NCI-H1417 treated with DMSO at 0.1 percent for 48 hours (cell line): ENCODE results near the gene ARHGAP24.
"Not testable (repeated sequence)": the region's sequence is repeated elsewhere in the genome, so short reads cannot be mapped to it uniquely, and the experiment has no call there.

Experiments used
- DNase-seq: peaks from one replicate; lab custom pipeline; 2025; lab: John Stamatoyannopoulos, UW

The ARHGAP24 gene

DNA sequence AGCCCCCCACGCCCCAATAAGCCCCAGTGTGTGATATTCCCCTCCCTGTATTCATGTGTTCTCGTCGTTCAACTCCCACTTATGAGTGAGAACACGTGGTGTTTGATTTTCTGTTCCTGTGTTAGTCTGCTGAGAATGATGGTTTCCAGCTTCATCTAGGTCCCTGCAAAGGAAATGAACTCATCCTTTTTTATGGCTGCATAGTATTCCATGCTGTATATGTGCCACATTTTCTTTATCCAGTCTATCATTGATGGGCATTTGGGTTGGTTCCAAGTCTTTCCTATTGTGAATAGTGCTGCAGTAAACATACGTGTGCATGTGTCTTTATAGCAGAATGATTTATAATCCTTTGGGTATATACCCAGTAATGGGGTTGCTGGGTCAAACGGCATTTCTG is 440.6 kb downstream of the ARHGAP24 start:
- DNase-seq = not testable (repeated sequence)

DNA sequence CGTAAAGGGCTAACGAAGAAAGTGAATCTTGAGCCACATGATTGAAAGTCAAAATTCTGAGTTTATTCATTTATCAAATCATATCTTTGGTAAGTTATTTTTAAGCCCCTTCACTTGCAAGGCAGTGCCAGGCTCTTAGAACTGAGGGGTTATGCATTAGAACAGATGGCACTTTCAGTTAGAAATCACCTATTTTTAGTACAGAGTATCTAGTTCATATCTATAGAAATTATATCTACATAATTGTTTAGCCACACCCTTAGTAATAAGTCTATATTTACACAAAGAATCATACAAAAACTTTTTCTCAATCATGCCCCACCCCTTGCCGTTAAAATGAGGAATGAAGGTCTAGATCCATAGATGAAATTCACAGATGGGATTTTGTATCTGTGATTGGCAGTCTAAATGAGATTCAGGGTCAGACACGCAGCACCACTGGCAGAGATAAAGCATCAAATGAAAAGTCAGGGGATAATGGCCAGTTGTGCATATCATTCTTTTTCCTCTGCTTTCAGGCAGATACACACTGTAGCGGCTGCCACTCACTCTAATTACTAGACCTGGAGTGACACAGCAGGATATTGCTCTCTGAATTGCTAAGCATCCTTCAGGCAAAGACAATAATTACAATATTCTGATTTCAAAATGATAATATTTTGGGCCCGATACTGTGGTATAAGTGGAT is 444.4 kb downstream of the ARHGAP24 start:
- peak; percentile 50 for DNase-seq

DNA sequence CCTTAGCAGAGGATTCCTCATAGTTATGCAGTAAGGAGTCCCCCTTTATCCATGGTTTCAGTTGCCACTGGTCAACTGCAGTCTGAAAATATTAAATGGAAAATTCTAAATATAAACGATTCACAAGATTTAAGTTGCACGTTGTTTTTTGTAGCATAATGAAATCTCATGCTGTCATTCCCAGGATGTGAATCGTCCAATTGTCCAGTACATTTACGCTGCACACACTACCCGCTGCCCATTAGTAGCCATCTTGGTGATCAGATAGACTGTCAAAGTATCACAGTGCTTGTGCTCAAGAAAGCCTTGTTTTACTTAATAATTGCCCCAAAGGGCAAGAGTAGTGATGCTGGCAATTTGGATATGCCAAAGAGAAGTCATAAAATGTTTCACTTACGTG is 450.1 kb downstream of the ARHGAP24 start:
- DNase-seq = no peak

DNA sequence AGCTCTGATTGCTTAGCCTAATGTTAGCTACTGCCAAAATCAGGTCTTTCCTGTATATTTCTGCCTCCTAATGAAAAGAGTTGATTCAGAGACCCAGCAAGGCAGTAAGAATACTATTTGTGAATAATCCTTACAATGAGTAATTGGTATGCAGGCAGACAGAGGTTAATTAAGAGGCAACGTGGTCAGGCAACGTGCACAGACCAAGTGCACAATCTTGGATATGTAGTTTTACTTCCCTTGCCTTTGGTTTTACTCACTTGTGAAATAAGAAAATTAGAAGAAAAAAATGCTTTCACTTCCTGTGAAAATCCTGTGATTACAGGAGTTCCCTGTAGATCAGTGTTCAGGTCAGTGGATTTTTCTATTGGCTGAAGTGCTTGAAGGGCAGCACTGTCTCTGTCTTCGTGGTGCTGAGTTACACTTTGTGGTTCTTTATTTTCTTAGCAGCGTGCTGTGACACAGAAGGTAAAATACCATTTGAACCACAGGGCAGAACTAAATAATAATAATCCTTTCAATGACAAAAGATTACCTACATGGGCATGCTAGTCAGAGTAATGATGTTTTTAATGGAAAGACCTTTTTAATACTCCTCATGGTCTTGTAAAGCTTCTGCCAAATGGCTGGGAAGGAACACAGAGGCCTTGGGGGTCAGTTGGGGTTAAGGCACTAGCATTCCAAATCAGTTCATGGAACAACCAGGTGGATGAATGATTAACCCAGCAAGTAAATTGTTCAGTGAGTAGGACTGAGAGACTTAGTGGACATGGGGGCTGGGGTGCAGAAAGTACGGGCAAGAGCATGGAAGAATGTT is 454.0 kb downstream of the ARHGAP24 start:
- DNase-seq = no peak

DNA sequence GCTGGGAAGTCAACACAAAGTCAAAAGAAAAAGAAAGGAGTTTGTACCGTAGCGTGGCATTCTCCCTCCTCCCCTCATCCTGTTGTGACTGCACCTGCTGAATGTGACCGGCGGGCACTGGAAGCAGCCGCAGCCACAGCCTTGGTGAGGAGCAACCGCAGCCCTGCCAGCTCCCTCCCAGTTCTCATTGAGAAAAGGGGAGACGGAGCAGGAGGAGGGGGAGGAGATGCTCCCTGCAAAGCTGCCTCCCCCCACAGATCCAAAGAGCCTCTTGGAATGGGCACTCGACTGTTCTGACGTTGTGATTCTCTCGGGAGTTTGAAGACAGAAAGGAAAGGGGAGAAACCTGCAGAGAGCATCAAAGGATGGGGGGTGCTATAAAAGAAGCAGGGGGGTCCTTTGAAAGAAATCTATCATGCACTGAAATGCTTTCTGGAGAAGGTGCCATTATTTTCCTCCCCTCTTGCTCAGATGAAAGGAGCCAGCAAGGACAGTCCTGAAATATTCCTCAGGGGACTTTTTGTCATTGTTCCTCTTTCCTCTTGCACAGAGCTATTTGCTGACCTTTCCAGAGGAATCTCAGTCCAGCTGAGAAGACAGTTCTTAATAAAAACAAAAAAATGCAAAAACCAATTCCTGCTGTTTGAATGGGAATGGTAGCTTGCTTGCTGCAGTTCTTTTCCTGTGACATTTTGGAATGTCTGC is 455.2 kb downstream of the ARHGAP24 start:
- DNase-seq = no peak

DNA sequence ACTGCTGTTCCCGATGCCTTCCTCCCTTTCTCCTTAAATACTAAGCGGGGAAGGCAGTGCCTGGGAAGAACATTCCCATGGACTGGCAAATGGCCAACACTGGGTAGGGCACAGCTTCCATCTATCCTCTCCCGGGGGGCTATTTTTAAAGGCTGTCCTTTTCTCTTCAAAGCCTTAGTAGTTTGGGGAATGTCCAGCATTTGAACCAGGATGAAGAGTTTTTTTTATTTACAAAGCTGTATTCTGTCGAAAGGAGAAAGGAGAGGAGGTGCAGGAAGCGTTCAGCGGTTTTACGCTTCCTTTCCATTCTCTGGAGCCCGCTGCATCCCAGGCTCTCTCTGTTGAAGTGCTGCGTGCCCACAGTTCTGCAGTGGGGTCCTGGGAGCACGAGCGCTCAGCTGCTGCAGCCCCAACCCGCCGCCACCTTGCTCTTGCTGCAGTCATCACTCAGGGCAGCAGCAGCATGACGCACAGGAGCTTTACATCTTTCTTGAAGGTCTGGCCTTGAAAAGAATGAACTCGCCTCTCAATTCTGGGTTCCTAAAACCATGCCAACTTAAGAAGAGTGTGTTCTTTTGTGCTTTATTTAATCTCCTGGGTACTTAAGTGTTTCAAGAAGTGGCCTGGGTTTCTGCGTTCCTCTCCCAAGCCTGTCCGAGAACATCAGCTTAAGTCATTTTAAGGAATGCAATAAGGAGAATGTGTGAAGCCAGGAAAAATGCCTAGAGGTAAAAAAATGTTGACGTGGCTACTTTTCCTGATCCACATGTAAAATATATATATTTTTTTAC is 457.7 kb downstream of the ARHGAP24 start:
- DNase-seq = no peak

DNA sequence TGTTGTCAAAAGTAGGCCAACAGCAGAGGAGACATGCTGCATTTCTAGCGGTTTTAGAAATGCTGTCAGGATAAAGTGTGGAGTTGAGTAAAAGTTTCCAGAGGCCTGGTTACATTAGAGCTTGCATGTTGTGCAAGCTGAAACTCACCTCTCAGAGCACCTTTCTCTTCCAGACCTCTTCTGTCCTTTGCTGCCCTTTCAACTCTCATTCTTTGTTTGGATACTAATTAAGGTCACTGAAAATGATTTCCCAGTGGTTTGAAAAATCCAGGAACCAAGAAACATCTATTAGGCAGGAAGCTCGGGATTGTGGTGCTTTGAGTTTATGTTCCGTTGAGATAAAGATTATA is 458.3 kb downstream of the ARHGAP24 start:
- DNase-seq = no peak

DNA sequence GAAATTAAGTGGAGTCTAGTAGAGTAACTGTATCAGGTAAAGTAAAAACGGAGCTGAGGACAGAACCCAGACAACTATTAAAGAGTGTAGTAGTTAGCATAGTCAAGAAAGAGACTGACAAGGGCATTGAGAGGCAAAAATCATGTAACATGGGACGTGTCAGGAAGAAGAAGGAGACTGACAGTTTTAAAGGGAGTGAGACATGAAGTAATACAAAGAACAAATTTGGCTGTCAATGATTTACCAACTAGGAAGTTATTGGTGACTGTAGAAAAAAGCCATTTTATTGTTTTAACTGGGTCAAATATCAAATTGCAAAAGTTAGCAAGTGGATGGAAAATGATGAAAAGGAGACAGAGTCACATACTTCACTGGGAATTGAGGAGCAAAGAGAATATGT is 462.6 kb downstream of the ARHGAP24 start:
- no peak for DNase-seq

DNA sequence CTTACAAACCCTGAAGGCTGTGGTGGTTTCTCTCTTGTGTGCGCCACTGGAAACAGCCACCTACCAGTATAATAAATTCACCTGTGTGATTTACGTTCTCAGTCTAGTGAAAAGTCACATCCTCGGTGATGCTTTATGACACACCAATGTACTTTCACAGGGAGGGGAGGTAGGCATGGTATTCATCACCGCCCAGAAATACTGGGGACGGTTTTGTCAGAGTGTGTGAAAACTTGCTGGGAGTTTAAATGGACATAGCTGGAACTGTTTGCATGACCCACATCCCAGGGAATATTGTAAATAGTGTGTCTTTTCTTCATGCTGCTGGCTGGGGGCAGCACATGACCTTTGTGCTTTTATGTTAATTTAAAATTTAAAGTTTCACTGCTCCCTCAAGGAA is 463.1 kb downstream of the ARHGAP24 start:
- no peak for DNase-seq

DNA sequence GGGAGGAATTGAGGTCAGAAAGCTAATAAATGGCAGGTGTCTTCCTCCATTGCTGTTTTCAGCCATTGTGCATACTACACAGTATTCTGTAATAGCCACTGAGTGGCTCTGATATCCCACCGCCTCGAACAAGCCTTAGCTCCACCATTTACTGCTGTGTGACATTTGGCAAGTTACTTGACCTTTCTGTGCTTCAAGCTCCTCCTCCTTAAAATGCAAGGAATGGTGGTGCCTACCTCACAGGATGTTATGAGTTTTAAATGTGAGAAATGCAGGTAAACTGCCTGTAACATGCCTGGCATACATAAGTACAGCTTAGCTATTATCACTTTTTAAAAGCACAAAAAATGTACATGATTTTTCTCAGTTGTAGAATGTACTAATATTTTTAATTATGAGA is 464.0 kb downstream of the ARHGAP24 start:
- DNase-seq = no peak

DNA sequence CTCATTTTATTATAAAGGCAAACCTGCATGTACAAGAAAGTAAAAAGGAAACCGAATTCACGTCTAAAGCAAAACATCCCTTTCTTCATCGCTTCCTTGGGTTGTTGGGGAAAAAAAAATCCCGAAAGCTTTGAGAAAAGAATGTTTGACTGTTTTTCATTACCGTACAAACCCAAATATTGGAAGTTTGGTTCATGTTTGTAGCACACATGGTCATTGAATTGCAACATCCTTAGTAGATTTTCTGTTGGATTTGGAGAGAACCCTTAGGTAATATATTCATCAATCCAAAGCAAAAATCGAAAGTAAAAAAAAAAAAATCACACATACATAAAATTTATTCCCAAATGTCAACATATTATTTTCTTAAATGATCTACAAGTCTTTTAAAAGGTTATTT is 464.6 kb downstream of the ARHGAP24 start:
- DNase-seq = no peak

DNA sequence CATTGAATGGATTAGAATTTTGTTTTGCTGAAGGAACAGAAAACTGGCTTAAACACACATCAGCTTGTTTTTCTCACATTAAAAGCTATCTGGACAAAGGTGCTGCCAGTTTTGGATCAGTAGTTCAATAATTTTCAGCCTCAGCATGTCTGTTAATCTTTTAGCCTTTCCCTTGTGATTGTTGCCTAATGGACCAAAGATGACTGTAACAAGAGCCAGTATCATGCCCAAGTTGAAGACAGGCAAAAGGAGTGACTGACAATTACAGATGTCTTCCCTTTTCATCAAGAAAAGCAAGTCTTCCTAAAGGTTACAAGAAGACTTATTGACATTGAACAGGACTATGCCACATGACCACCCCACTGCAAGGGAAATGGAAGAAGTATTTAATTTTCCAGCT is 465.2 kb downstream of the ARHGAP24 start:
- DNase-seq = no peak

DNA sequence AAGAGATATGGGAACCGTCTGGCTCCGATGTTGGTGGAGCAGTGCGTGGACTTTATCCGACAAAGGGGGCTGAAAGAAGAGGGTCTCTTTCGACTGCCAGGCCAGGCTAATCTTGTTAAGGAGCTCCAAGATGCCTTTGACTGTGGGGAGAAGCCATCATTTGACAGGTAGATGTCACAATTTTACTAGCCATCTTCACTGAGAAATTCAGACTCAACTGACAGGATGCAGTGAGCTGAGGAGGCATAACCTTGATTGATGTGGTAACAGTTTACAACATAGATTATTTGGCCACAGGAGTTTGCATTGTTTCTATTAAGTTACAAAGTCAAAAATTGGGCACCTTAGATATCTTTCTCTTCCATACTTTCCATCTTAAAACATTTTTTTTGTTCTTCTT is 467.2 kb downstream of the ARHGAP24 start:
- no peak for DNase-seq

DNA sequence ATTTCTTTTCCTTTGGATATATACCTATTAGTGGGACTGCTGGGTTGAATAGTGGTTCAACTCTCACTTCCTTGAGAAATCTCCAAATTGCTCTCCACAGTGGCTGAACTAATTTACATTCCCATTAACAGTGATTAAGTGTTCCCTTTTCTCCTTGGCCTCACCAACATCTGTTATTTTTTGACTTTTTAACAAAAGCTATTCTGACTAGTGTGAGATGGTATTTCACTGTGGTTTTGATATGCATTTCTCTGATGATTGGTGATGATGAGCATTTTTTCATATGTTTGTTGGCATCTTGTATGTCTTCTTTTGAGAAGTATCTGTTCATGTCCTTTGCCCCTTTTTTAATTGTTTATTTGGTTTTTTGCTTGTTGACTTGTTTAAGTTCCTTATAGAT is 471.9 kb downstream of the ARHGAP24 start:
- no peak for DNase-seq

DNA sequence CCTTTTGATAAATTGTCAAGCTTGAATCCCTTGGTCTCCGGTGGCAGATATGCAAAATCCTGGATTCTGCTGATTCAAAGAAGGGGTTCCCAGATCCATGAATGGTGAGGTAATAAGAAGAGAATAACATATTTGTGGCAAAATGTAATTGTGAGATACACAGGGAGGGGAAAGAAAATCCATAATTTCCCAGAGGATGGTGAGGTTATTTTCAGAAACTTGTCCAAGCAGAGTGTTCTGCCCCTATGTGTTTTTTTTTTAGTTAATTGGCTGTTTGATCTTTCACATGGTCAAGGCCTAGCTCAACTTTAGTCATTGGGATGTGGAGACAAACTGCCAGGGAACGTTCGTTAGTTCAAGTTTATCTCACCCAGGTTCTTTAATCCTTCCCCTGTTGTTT is 476.1 kb downstream of the ARHGAP24 start:
- no peak for DNase-seq

DNA sequence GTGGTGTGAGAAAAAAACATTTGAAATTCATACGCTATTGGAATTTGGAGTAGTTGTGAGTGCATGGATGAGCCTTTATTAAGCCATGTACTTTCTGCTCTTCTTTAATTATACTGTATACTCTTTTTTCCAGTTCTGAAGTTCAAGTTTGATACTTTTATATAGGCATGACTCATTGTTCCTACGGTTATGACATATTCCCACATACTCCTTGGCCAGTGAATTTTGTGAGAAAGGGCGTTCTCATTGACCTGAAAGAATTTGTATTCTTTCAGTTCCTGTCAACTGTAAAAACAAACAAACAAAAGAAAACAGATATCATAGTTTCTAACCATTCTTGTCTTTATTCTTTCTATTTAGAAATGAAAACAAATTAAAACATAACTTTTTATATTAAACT is 477.6 kb downstream of the ARHGAP24 start:
- no peak for DNase-seq

DNA sequence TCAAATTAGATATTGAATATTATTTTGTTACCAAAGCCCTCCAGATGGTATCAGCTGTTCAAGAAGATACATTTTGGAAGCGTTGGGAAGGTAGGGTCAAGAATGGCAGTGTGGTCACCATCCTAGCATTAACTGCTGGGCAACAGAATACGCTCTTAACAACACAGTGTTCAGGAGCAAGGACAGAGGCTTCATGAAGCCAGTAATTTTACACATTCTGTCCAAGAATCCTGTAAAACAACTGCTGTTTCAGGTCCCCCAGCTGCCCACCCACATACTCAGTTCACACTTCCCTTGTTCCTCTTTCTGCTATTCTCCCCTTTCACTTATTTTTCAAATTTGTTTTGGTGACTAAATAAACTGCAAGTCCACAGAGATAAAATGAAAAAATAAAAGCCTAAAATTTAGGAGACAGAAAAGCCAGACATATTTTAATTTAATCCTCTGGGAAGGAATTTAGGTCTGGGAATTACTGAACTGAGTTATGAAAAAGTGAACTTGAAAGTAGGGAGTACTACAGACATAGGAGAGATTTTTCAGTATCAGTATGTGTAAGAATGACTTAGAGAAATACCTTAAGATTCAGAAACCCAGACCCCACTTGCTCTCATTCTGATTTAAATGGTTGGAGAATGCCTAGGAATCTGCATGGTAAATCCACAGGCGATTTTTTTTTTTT is 478.2 kb downstream of the ARHGAP24 start:
- DNase-seq = no peak

DNA sequence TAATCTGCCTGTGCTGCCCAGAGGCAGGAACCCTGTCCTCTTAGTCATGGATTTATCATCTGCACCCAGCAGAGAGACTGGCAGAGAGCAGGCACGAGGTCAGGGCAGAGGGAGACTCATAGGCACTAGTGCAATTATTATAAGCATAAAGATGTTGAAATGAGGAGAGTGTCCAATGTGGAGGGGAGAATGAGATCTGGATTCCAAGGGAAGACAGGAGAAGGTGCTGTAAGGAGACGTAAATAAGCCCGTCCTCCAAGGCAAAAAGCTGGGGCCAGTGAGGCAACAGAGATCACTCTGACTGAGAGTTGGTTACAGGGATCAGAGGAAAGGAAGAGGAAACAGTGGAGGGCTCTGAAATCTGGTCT is 478.7 kb downstream of the ARHGAP24 start:
- no peak for DNase-seq

DNA sequence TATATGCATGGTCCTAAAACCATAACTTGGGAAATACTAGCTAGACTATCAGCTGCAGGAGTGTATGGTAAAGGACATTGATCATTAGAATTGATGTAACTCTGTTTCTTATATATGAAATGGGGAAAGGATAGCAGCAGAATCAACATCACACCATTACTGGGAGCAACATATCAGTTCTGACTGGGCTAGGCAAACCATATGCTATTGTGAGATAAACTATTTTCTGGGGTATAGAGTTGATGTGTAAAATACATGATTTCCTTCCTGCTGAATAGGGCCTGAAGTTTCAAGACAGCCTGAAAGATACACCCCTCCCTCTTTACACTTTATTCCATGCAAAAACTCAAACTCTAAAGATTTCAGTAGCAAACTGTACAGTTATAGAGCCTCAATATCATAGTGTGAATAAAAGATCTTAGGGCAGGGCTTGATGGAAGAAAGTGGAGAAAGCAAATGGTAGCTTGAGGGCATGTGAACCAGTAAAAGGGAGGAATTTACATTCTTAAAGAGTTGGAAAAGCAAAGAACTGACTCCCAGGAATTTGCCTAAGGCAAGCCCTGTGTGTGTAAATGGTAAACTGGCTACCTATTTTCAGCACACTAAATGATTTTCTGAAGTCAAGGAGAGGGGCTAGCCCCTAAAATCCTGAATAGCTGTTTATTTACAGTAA is 480.8 kb downstream of the ARHGAP24 start:
- DNase-seq = no peak

DNA sequence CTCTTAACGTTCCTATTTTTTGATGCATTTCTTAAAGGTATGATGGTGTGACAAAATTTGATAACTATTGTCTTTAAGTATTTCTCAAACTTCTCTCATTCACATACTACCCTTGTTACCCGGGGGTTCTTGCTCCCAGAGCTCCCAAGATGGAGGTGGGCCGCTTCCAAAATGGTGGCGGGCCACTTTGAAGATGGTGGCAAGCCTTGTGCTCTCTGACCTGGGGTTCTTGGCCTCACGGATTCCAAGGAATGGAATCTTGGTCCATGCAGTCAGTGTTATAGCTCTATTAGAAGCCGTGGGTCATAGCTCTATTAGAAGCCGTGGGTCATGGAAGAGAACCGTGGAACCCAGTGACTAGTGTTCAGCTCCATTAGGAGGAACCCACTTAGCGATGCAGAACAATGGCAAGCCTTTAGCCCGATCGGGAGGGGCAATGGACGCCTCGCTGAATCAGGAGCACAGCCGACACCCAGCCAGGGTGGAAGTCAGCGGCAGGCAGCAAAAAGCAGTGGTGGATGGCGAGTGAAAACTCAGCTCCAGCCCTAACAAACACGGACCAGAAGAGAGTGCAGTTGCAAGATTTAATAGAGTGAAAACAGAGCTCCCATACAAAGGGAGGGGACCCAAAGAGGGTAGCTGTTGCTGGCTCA is 481.5 kb downstream of the ARHGAP24 start:
- no peak for DNase-seq

DNA sequence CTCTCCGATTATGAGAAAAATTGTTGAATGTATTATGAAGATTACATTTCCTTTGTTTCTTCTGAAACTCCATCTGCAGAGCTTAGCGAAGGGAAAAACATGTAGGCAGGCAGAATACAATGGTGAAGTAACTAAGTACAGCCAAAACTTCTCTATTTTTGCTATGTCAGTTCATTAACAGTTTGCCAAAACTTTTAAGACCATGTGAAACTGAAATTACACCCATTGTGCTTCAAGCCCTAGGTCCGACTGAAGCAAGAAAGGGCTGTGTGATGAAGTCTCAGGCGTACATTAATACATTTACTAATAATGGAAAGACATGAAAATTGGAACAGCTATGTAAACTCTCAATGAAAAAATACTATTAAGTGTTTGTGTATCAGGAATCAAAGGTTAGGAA is 486.9 kb downstream of the ARHGAP24 start:
- DNase-seq = no peak
